GM12865 (cell line): ENCODE data around the gene TTC21B.

Experiments
- DNase-seq: peaks from one replicate; pipeline ENCODE4 v3.0.0; 2010; ENCODE audit warnings: low read depth
- H3K4me3 ChIP-seq: 2 replicates; pipeline ENCODE4 v1.5.1; 2011; ENCODE audit warnings: mild to moderate bottlenecking, low read depth, low read length, control low read depth
- TF ChIP-seq, protein P1 (sequence below): IDR thresholded peaks from 2 replicates; pipeline ENCODE4 v1.5.1; 2011; ENCODE audit warnings: low read length, control low read depth, low read depth, inconsistent platforms; ENCODE audit not compliant: insufficient read depth; ENCODE audit errors: missing control alignments

Gene TTC21B

DNA sequence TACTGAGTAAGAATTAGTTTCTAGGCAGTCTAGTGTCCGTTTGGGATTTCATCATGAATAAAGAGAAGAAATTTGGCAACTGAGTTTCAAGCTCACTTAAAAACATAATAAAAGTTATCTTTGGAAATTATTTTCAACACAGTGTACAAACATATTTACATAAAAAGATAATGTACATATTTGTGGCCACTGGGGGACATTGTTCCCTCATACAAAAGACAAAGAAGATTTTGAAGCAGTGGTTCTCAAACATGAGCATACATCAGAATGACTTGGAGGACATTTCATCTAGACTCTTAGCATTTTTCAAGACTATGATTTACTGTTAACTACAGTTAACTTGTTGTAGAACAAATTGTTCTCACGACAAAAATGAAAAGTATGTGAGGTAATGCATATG is 15.7 kb upstream of the TTC21B start:
- no peak for DNase-seq
- no peak overlapping the region for H3K4me3 ChIP-seq
- TF ChIP-seq, protein P1, sequence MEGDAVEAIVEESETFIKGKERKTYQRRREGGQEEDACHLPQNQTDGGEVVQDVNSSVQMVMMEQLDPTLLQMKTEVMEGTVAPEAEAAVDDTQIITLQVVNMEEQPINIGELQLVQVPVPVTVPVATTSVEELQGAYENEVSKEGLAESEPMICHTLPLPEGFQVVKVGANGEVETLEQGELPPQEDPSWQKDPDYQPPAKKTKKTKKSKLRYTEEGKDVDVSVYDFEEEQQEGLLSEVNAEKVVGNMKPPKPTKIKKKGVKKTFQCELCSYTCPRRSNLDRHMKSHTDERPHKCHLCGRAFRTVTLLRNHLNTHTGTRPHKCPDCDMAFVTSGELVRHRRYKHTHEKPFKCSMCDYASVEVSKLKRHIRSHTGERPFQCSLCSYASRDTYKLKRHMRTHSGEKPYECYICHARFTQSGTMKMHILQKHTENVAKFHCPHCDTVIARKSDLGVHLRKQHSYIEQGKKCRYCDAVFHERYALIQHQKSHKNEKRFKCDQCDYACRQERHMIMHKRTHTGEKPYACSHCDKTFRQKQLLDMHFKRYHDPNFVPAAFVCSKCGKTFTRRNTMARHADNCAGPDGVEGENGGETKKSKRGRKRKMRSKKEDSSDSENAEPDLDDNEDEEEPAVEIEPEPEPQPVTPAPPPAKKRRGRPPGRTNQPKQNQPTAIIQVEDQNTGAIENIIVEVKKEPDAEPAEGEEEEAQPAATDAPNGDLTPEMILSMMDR = no peak

- DNase-seq = no peak
- TF ChIP-seq, protein P1 = no peak
- H3K4me3 ChIP-seq = no peak overlapping the region
These were observed 14.2 kb upstream of the TTC21B start for GRCh38 chr2:165967746-165968145.

GRCh38 chr2:165961818-165962217 is 8.2 kb upstream of the TTC21B start:
- no peak overlapping the region for H3K4me3 ChIP-seq
- TF ChIP-seq, protein P1 = no peak
- DNase-seq = no peak

DNA sequence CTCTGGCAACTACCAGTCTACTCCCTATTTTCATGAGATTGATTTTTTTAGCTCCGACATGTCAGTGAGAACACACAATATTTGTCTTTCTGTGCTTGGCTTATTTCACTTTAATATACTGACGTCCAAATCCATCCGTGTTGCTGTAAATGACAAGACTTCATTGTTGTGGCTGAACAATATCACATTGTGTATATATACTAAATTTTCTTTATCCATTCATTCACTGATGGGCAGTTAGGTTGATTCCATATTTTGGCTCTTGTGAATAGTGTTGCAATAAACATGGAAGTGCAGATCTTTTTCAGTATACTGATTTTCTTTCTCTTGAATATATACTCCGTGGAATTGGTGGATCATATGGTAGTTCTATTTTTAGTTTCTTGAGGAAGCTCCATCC is 5.8 kb upstream of the TTC21B start:
- DNase-seq = no peak
- TF ChIP-seq, protein P1 = no peak
- no peak overlapping the region for H3K4me3 ChIP-seq

DNA sequence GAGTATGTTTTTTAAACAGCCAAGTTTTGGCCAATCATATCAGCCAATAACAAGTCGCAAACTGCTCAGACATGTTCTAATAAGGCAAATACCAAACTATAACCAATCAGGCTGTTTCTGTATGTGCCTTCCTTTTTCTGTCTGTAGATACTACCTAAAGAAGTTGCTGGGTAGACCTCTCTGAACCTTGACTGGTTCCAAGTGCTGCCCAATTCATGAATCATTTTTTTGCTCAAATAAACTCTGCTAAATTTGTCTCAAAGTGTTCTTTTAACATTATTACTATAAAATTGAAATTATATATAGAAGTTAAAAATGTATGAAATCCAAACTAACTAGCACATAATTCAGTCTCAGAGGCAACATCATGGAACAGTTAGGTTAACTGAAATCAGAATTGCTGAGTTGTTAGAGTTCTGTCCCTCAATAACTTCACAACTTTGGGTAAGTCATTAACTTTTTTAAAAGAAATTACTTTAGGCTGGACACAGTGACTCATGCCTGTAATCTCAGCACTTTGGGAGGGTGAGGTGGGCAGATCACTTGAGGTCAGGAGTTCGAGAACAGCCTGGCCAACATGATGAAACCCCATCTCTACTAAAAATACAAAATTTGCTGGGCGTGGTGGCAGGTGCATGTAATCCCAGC is 4.9 kb upstream of the TTC21B start:
- no peak for DNase-seq
- TF ChIP-seq, protein P1 = no peak
- H3K4me3 ChIP-seq = no peak overlapping the region

DNA sequence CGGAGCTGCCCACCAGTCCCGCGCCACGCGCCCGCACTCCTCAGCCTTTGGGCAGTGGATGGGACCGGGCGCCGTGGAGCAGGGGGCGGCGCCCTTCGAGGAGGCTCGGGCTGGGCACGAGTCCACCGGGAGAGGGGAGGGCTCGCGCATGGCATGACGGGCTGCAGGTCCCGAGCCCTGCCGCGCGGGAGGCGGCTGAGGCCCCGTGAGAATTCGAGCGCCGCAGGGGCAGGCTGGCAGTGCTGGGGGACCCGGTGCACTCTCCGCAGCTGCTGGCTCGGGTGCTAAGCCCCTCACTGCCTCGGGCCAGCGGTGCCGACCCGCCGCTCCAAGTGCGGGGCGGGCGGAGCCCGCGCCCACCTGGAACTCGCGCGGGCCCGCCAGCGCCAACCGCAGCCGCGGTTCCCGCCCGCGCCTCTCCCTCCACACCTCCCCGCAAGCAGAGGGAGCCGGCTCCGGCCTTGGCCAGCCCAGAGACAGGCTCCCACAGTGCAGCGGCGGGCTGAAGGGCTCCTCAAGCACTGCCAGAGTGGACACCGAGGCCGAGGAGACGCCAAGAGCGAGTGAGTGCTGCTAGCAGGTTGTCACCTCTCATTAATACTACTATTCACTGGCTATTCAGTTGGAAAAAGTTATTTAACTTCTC is 3.6 kb upstream of the TTC21B start:
- no peak overlapping the region for H3K4me3 ChIP-seq
- TF ChIP-seq, protein P1 = no peak
- DNase-seq = no peak

GRCh38 chr2:165953306-165953654 is 296 bp downstream of the TTC21B start:
- no peak for DNase-seq
- TF ChIP-seq, protein P1 = no peak
- H3K4me3 ChIP-seq = peak overlapping the region; percentile 76
